ENCODE measurements around the gene HSBP1L1. TPM values are rescaled to one million over a fixed set of nuclear protein-coding genes. Genes with fewer than 3 reads are reported as not detected.

HSBP1L1 gene
- total and polyA plus RNA-seq, 2 experiments from 2014 or later: 1.8 to 3.7 TPM

DNA sequence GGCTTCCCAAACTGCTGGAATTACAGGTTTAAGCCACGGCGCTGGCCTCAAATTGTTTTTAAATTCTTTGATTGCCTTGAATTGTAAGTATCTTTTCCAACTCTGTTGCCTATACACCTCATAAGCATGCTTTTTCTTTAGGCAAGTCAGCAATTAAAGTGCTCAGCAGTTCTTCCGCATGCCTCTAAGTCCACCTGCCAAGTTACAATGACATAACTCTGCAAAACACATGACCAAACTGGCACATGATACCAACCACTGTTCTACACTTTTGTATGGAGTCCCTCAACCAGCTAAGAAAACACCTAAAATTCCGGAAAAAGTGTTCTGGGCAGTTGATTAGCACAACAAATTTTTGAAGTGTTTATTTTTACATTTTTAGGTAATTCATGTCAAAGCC lies 18.8 kb downstream of the HSBP1L1 start:
- H3K36me3 Mint-ChIP-seq (ENCODE audit: low read depth): peaks cover 41% of the 10 kb centered on the region
- H4K20me1 ChIP-seq (replicated peaks; ENCODE audit: insufficient read depth): peaks cover 56% of the 10 kb centered on the region
- ATAC-seq: no peak

More for the DNA sequence above, 18.8 kb downstream of the HSBP1L1 start:
- TF ChIP-seq POLR2AphosphoS5 (IDR thresholded peaks at IDR 0.05; ENCODE audit: low read depth): no peak
- TF ChIP-seq EZH2 (IDR thresholded peaks at IDR 0.05; ENCODE audit: low read depth, unreplicated experiment): no peak
- TF ChIP-seq CREB1 (CRISPR knock-in tag; IDR thresholded peaks at IDR 0.05; ENCODE audit: low read depth): no peak
- TF ChIP-seq, protein P1, sequence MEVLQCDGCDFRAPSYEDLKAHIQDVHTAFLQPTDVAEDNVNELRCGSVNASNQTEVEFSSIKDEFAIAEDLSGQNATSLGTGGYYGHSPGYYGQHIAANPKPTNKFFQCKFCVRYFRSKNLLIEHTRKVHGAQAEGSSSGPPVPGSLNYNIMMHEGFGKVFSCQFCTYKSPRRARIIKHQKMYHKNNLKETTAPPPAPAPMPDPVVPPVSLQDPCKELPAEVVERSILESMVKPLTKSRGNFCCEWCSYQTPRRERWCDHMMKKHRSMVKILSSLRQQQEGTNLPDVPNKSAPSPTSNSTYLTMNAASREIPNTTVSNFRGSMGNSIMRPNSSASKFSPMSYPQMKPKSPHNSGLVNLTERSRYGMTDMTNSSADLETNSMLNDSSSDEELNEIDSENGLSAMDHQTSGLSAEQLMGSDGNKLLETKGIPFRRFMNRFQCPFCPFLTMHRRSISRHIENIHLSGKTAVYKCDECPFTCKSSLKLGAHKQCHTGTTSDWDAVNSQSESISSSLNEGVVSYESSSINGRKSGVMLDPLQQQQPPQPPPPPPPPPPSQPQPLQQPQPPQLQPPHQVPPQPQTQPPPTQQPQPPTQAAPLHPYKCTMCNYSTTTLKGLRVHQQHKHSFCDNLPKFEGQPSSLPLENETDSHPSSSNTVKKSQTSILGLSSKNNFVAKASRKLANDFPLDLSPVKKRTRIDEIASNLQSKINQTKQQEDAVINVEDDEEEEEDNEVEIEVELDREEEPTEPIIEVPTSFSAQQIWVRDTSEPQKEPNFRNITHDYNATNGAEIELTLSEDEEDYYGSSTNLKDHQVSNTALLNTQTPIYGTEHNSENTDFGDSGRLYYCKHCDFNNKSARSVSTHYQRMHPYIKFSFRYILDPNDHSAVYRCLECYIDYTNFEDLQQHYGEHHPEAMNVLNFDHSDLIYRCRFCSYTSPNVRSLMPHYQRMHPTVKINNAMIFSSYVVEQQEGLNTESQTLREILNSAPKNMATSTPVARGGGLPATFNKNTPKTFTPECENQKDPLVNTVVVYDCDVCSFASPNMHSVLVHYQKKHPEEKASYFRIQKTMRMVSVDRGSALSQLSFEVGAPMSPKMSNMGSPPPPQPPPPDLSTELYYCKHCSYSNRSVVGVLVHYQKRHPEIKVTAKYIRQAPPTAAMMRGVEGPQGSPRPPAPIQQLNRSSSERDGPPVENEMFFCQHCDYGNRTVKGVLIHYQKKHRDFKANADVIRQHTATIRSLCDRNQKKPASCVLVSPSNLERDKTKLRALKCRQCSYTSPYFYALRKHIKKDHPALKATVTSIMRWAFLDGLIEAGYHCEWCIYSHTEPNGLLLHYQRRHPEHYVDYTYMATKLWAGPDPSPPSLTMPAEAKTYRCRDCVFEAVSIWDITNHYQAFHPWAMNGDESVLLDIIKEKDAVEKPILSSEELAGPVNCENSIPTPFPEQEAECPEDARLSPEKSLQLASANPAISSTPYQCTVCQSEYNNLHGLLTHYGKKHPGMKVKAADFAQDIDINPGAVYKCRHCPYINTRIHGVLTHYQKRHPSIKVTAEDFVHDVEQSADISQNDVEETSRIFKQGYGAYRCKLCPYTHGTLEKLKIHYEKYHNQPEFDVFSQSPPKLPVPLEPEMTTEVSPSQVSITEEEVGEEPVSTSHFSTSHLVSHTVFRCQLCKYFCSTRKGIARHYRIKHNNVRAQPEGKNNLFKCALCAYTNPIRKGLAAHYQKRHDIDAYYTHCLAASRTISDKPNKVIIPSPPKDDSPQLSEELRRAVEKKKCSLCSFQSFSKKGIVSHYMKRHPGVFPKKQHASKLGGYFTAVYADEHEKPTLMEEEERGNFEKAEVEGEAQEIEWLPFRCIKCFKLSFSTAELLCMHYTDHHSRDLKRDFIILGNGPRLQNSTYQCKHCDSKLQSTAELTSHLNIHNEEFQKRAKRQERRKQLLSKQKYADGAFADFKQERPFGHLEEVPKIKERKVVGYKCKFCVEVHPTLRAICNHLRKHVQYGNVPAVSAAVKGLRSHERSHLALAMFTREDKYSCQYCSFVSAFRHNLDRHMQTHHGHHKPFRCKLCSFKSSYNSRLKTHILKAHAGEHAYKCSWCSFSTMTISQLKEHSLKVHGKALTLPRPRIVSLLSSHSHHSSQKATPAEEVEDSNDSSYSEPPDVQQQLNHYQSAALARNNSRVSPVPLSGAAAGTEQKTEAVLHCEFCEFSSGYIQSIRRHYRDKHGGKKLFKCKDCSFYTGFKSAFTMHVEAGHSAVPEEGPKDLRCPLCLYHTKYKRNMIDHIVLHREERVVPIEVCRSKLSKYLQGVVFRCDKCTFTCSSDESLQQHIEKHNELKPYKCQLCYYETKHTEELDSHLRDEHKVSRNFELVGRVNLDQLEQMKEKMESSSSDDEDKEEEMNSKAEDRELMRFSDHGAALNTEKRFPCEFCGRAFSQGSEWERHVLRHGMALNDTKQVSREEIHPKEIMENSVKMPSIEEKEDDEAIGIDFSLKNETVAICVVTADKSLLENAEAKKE (CRISPR knock-in tag; IDR thresholded peaks at IDR 0.05): no peak
- TF ChIP-seq, protein P2, sequence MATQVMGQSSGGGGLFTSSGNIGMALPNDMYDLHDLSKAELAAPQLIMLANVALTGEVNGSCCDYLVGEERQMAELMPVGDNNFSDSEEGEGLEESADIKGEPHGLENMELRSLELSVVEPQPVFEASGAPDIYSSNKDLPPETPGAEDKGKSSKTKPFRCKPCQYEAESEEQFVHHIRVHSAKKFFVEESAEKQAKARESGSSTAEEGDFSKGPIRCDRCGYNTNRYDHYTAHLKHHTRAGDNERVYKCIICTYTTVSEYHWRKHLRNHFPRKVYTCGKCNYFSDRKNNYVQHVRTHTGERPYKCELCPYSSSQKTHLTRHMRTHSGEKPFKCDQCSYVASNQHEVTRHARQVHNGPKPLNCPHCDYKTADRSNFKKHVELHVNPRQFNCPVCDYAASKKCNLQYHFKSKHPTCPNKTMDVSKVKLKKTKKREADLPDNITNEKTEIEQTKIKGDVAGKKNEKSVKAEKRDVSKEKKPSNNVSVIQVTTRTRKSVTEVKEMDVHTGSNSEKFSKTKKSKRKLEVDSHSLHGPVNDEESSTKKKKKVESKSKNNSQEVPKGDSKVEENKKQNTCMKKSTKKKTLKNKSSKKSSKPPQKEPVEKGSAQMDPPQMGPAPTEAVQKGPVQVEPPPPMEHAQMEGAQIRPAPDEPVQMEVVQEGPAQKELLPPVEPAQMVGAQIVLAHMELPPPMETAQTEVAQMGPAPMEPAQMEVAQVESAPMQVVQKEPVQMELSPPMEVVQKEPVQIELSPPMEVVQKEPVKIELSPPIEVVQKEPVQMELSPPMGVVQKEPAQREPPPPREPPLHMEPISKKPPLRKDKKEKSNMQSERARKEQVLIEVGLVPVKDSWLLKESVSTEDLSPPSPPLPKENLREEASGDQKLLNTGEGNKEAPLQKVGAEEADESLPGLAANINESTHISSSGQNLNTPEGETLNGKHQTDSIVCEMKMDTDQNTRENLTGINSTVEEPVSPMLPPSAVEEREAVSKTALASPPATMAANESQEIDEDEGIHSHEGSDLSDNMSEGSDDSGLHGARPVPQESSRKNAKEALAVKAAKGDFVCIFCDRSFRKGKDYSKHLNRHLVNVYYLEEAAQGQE (IDR thresholded peaks at IDR 0.05; ENCODE audit: unreplicated experiment): no peak
- TF ChIP-seq NANOG (IDR thresholded peaks at IDR 0.05; ENCODE audit: borderline replicate concordance): no peak
- no peak for TF ChIP-seq ZNF114 (CRISPR knock-in tag; IDR thresholded peaks at IDR 0.05)
- TF ChIP-seq JUNB (IDR thresholded peaks at IDR 0.05; ENCODE audit: unreplicated experiment): no peak
- TF ChIP-seq, protein P3, sequence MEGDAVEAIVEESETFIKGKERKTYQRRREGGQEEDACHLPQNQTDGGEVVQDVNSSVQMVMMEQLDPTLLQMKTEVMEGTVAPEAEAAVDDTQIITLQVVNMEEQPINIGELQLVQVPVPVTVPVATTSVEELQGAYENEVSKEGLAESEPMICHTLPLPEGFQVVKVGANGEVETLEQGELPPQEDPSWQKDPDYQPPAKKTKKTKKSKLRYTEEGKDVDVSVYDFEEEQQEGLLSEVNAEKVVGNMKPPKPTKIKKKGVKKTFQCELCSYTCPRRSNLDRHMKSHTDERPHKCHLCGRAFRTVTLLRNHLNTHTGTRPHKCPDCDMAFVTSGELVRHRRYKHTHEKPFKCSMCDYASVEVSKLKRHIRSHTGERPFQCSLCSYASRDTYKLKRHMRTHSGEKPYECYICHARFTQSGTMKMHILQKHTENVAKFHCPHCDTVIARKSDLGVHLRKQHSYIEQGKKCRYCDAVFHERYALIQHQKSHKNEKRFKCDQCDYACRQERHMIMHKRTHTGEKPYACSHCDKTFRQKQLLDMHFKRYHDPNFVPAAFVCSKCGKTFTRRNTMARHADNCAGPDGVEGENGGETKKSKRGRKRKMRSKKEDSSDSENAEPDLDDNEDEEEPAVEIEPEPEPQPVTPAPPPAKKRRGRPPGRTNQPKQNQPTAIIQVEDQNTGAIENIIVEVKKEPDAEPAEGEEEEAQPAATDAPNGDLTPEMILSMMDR (conservative IDR thresholded peaks at IDR 0.05; ENCODE audit: low read depth in 2 of 2): no peak
- TF ChIP-seq EZH2phosphoT487 (IDR thresholded peaks at IDR 0.05; ENCODE audit: unreplicated experiment): no peak
- no peak for TF ChIP-seq STAT1 (IDR thresholded peaks at IDR 0.05; ENCODE audit: unreplicated experiment)
- TF ChIP-seq ZNF331 (CRISPR knock-in tag; IDR thresholded peaks at IDR 0.05; ENCODE audit: low read depth): no peak
- TF ChIP-seq, protein P4, sequence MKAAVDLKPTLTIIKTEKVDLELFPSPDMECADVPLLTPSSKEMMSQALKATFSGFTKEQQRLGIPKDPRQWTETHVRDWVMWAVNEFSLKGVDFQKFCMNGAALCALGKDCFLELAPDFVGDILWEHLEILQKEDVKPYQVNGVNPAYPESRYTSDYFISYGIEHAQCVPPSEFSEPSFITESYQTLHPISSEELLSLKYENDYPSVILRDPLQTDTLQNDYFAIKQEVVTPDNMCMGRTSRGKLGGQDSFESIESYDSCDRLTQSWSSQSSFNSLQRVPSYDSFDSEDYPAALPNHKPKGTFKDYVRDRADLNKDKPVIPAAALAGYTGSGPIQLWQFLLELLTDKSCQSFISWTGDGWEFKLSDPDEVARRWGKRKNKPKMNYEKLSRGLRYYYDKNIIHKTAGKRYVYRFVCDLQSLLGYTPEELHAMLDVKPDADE (IDR thresholded peaks at IDR 0.05): no peak
- H3K9me3 Mint-ChIP-seq: no peaks in the 10 kb centered on the region
- H2AFZ ChIP-seq: no peak overlapping the region
- no peak for DNase-seq (ENCODE audit: low spot score)
- H3K27me3 ChIP-seq (ENCODE audit: insufficient read depth): no peaks in the 10 kb centered on the region
- peak overlapping the region; percentile 74; the same call in 1 of the 2 replicates for H3K27ac Mint-ChIP-seq
- H3K4me1 Mint-ChIP-seq: peaks cover 24% of the 10 kb centered on the region
- H3K4me3 ChIP-seq: no peak overlapping the region
- H3K4me2 ChIP-seq: no peak overlapping the region
- H3K4me1 ChIP-seq (ENCODE audit: insufficient read depth): no peaks in the 10 kb centered on the region; the same call in 1 of the 2 replicates
- no peaks in the 10 kb centered on the region for H3F3A ChIP-seq (replicated peaks; ENCODE audit: low read depth)
- H3K27me3 Mint-ChIP-seq (ENCODE audit: insufficient read depth, low read depth, poor library complexity): peaks cover 3% of the 10 kb centered on the region
- H3K27ac ChIP-seq (ENCODE audit: low read depth): no peak overlapping the region
- peaks cover 8% of the 10 kb centered on the region for H3K36me3 ChIP-seq (ENCODE audit: insufficient read depth)
- no peak overlapping the region for H3K4me3 Mint-ChIP-seq
- H3K79me2 ChIP-seq (replicated peaks; ENCODE audit: insufficient read depth): peaks cover 99% of the 10 kb centered on the region
- no peaks in the 10 kb centered on the region for H3K9me2 ChIP-seq (ENCODE audit: insufficient read depth)

Measured in GM23338 (cell line).